ENCODE data around the gene PLEKHG4B.
"Not testable (repeated sequence)": the region's sequence is repeated elsewhere in the genome, so short reads cannot be mapped to it uniquely, and the experiment has no call there.

GRCh38 chr5:227375-227774 is 135.4 kb downstream of the PLEKHG4B start:
- not testable (repeated sequence) for TF ChIP-seq POLR2A (IDR thresholded peaks at IDR 0.05; ENCODE audit: low read length); GATA1 (IDR thresholded peaks at IDR 0.05; ENCODE audit: low read depth, low read length)
